Esophagus muscularis mucosa (tissue), 4 donors: ENCODE data around the gene KIAA2012.

Experiments used
- CTCF ChIP-seq, 3 experiments: fragments of 200-600 bp in 2 of 3; fragments of 450-650 bp in 1 of 3; sonication (generic) in 2 of 3; IDR thresholded peaks; one replicate each; pipeline ENCODE4 v1.5.1; 2017 to 2019; ENCODE audit warnings: antibody characterized with exemption in 3 of 3, mild to moderate bottlenecking in 2 of 3, moderate library complexity in 1 of 3
- EP300 ChIP-seq: sonication (generic); formaldehyde crosslinking; IDR thresholded peaks from one replicate; pipeline ENCODE4 v1.6.1; 2017; ENCODE audit warnings: antibody characterized with exemption
- POLR2A ChIP-seq: fragments of 450-650 bp; IDR thresholded peaks from one replicate; pipeline ENCODE4 v1.6.1; 2017; ENCODE audit warnings: antibody characterized with exemption, moderate library complexity, mild to moderate bottlenecking, low read depth
- POLR2AphosphoS5 ChIP-seq, 2 donors: sonication (generic); formaldehyde crosslinking; IDR thresholded peaks; one replicate each; pipeline ENCODE4 v1.6.1; 2017; ENCODE audit warnings: antibody characterized with exemption in 2 of 2

- TF ChIP-seq CTCF (IDR thresholded peaks at IDR 0.05) (no peak), POLR2A (no peak), POLR2AphosphoS5 (IDR thresholded peaks at IDR 0.05) (no peak), EP300 (no peak)
Measured at GRCh38 chr2:202040079-202040844, 32.8 kb upstream of the KIAA2012 start.
